ENCODE results near the gene RHBDF2.

DNA sequence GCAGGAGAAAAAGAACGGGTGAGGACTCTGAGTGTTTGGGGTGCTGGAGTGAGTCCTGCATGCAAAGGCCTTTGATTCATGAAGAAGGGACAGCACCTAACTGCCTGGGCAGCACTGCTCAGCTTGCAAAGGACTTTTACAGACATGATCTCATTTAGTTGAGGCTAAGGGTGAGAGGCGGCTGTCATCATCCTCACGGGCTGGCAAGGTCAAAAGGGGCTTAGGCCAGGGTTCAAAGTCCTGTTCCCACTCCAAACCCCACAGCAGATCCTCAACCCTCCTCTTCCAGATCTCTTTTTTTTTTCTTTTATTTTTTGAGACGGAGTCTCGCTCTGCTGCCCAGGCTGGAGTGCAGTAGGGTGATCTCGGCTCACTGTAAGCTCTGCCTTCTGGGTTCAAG, 4.8 kb downstream of the RHBDF2 start:
- TF ChIP-seq POLR2A (IDR thresholded peaks at IDR 0.05), result no peak
- TF ChIP-seq, protein P1, sequence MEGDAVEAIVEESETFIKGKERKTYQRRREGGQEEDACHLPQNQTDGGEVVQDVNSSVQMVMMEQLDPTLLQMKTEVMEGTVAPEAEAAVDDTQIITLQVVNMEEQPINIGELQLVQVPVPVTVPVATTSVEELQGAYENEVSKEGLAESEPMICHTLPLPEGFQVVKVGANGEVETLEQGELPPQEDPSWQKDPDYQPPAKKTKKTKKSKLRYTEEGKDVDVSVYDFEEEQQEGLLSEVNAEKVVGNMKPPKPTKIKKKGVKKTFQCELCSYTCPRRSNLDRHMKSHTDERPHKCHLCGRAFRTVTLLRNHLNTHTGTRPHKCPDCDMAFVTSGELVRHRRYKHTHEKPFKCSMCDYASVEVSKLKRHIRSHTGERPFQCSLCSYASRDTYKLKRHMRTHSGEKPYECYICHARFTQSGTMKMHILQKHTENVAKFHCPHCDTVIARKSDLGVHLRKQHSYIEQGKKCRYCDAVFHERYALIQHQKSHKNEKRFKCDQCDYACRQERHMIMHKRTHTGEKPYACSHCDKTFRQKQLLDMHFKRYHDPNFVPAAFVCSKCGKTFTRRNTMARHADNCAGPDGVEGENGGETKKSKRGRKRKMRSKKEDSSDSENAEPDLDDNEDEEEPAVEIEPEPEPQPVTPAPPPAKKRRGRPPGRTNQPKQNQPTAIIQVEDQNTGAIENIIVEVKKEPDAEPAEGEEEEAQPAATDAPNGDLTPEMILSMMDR (IDR thresholded peaks at IDR 0.05), result no peak
